Common myeloid progenitor, CD34-positive (primary cell): ENCODE results near the gene NEU2.

ENCODE experiments used
- CTCF ChIA-PET: fragments of 350-600 bp; sonication (Branson Sonifier 250); formaldehyde crosslinking; loops from one replicate; lab custom pipeline; 2021; ENCODE audit warnings: antibody characterized with exemption; lab: Charles Lee
- POLR2A ChIA-PET: fragments of 350-600 bp; sonication (Branson Sonifier 250); formaldehyde crosslinking; loops from one replicate; lab custom pipeline; 2021; ENCODE audit warnings: antibody characterized with exemption; lab: Charles Lee
- DNase-seq, 3 donors: peaks; one replicate each; pipeline versions ENCODE4 v3.0.0 to v3.0.0-alpha.2; 2013
- H3K27ac ChIP-seq, 2 experiments: 1 replicate in 1 of 2; 2 replicates in 1 of 2; pipeline ENCODE4 v1.7.0; 2013; ENCODE audit warnings: inconsistent platforms in 2 of 2, low read length in 2 of 2, mild to moderate bottlenecking in 2 of 2, low read depth in 1 of 2, moderate library complexity in 1 of 2; ENCODE audit not compliant: severe bottlenecking in 2 of 2, insufficient read depth in 1 of 2, poor library complexity in 1 of 2
- H3K27me3 ChIP-seq, 5 experiments: replicated peaks in 2 of 5; 1 replicate in 3 of 5; 2 replicates in 2 of 5; pipeline versions ENCODE4 v1.6.1 to v1.7.0; 2013; ENCODE audit warnings: low read length in 4 of 5, mild to moderate bottlenecking in 2 of 5, moderate library complexity in 2 of 5, inconsistent platforms in 1 of 5; ENCODE audit not compliant: insufficient read depth in 5 of 5, control insufficient read depth in 4 of 5
- H3K36me3 ChIP-seq, 4 experiments: 1 replicate in 2 of 4; 2 replicates in 2 of 4; pipeline versions ENCODE4 v1.6.1 to v1.7.0; 2013; ENCODE audit warnings: low read length in 3 of 4, control low read depth in 1 of 4, mild to moderate bottlenecking in 1 of 4; ENCODE audit not compliant: control insufficient read depth in 4 of 4, insufficient read depth in 4 of 4
- H3K4me1 ChIP-seq, 4 experiments: 1 replicate in 3 of 4; 2 replicates in 1 of 4; pipeline versions ENCODE4 v1.6.1 to v1.7.1; 2013; ENCODE audit warnings: low read length in 3 of 4, mild to moderate bottlenecking in 3 of 4, control low read depth in 1 of 4, inconsistent platforms in 1 of 4, moderate library complexity in 1 of 4; ENCODE audit not compliant: control insufficient read depth in 4 of 4, insufficient read depth in 4 of 4; ENCODE audit errors: control extremely low read depth in 1 of 4
- H3K4me3 ChIP-seq, 7 experiments: 1 replicate in 4 of 7; 2 replicates in 3 of 7; pipeline versions ENCODE4 v1.5.1 to v1.7.0; 2013; ENCODE audit warnings: mild to moderate bottlenecking in 7 of 7, low read length in 6 of 7, moderate library complexity in 6 of 7, inconsistent platforms in 2 of 7, low read depth in 2 of 7, control low read depth in 1 of 7; ENCODE audit not compliant: insufficient read depth in 4 of 7, control insufficient read depth in 1 of 7; ENCODE audit errors: extremely low read depth in 1 of 7
- H3K9me3 ChIP-seq, 5 experiments: 1 replicate in 4 of 5; 2 replicates in 1 of 5; pipeline versions ENCODE4 v1.6.1 to v1.7.1; 2013; ENCODE audit warnings: low read length in 4 of 5, mild to moderate bottlenecking in 2 of 5, inconsistent platforms in 1 of 5, low read depth in 1 of 5, moderate library complexity in 1 of 5; ENCODE audit not compliant: control insufficient read depth in 4 of 5, insufficient read depth in 2 of 5; ENCODE audit errors: control extremely low read depth in 1 of 5
- WGBS: methylation state at CpG from one replicate; pipeline ENCODE4 v1.1.5; 2013; ENCODE audit not compliant: insufficient coverage; 5-methylcytosine and 5-hydroxymethylcytosine counted together

The NEU2 gene

DNA sequence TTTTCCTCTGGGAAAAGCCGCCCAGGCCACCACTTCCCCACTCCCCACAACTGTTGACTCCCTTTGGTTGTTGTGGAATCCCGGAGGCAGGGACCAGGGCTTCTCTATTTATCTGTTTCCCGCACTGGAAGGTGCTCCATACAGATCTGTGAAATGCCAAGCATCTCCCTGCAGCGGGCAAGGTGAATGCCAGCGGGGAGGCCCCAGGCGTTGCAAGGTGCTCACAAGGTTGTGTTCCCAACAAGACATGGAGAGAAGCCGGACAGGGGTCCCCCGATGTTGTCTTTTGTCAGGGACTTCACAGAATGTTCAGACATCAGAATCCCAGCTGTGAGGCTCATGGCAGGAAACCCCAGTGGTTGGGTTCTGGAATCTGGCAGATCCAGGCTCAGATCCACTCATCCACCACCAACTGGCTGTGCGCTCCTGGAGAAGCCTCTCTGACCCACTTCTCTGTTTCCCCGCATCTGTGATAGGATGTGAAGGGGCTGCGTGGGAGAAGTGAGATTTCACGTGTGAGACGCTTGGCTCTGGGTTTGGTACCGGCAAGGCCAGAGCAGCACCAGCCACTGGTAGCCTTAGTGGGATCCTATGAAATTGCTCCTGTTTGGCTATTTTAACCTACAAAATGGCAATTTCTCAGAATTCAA is 8.6 kb upstream of the NEU2 start:
- no peak for DNase-seq
- H3K27me3 ChIP-seq: no peaks in the 10 kb centered on the region
- no peaks in the 10 kb centered on the region for H3K4me1 ChIP-seq
- H3K27ac ChIP-seq: no peak overlapping the region
- H3K4me3 ChIP-seq: no peak overlapping the region
- ChIA-PET CTCF (interaction anchor here (0.9 kb wide), 1 partner anchor 44 kb away, joined by 3 read pairs; no protein-coding TSS in a partner anchor), POLR2A (no interaction called here)
- H3K36me3 ChIP-seq: no peaks in the 10 kb centered on the region
- WGBS: 98% methylated on average over 14 of the region's 14 CpGs
- no peaks in the 10 kb centered on the region for H3K9me3 ChIP-seq

DNA sequence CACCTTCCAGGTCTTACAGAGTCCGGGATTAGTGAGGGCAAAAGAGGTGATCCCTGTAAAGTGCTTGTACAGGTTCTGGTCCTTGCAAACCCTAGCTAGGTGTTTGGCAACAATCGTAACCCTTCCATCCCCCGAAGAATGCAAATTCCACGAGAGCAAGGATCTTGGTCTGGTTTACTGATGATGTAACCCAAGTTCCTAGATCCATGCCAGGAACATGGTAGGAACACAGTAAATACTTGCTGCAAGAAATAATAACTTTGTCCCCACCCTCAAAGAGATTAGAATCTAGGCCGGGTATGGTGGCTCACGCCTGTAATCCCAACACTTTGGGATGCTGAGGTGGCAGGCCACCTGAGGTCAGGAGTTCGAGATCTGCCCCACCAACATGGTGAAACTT is 6.8 kb upstream of the NEU2 start:
- Histone ChIP-seq H3K4me3 (no peak overlapping the region), H3K27ac (no peak overlapping the region), H3K27me3 (no peaks in the 10 kb centered on the region), H3K36me3 (no peaks in the 10 kb centered on the region), H3K4me1 (no peaks in the 10 kb centered on the region), H3K9me3 (no peaks in the 10 kb centered on the region)
- 98% methylated on average over 6 of the region's 7 CpGs for WGBS
- POLR2A ChIA-PET: no interaction called here
- CTCF ChIA-PET: no interaction called here
- DNase-seq: no peak

DNA sequence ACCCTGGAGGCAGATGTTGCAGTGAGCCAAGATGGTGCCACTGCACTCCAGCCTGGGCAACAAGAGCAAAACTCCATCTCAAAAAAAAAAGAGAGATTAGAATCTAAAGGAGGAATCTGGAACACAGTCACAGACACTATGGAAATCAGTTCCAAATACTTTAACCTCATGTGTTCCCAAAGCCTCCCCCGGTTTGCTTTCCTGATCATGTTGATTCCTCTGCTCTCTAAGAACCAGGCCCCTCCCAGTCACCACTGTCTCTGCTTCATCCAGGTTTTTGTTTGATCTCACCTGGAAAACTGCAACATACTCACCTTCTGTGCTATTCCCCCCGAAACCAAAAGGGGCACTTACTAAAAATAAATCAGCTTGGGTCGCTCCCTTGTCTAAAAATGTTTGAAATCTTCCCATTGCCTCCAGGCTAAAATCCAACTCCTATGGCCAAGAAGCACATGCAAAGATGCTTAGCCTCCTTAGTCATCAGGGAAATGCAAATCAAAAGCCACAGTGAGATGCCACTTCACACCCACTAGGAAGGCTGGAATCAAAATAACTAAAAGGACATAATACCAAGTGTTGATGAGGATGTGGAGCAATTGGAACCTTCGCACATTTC is 6.2 kb upstream of the NEU2 start:
- CTCF ChIA-PET: no interaction called here
- H3K4me1 ChIP-seq: no peaks in the 10 kb centered on the region
- WGBS: 100% methylated on average over 3 of the region's 4 CpGs
- POLR2A ChIA-PET: no interaction called here
- H3K27ac ChIP-seq: no peak overlapping the region
- H3K9me3 ChIP-seq: no peaks in the 10 kb centered on the region
- no peaks in the 10 kb centered on the region for H3K27me3 ChIP-seq
- DNase-seq: no peak
- H3K36me3 ChIP-seq: no peaks in the 10 kb centered on the region
- no peak overlapping the region for H3K4me3 ChIP-seq

DNA sequence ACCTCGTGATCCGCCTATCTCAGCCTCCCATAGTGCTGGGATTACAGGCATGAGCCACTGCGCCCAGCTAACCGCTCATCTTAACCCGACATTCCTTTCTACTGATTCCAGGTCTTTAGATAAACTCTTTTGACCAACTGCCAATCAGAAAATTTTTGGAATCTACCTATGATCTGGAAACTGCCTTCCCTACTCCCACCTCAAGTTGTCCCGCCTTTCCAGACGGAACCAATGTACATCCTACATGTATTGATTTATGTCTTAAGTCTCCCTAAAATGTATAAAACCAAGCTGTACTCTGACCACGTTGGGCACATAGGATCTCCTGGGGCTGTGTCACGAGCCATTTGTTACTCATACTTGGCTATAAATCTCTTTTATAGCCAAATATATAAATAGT is 3.2 kb upstream of the NEU2 start:
- Histone ChIP-seq H3K27ac (no peak overlapping the region), H3K9me3 (no peaks in the 10 kb centered on the region), H3K4me1 (no peaks in the 10 kb centered on the region), H3K36me3 (no peaks in the 10 kb centered on the region), H3K27me3 (no peaks in the 10 kb centered on the region), H3K4me3 (no peak overlapping the region)
- DNase-seq: no peak
- WGBS: no CpG with 5 or more reads among the region's 9 CpGs
- ChIA-PET POLR2A (no interaction called here), CTCF (interaction anchor here (0.7 to 1.7 kb wide), 11 partner anchors 15 to 179 kb away, joined by 3 to 5 read pairs (median 3); partner anchors contain the start of gene INPP5D)

DNA sequence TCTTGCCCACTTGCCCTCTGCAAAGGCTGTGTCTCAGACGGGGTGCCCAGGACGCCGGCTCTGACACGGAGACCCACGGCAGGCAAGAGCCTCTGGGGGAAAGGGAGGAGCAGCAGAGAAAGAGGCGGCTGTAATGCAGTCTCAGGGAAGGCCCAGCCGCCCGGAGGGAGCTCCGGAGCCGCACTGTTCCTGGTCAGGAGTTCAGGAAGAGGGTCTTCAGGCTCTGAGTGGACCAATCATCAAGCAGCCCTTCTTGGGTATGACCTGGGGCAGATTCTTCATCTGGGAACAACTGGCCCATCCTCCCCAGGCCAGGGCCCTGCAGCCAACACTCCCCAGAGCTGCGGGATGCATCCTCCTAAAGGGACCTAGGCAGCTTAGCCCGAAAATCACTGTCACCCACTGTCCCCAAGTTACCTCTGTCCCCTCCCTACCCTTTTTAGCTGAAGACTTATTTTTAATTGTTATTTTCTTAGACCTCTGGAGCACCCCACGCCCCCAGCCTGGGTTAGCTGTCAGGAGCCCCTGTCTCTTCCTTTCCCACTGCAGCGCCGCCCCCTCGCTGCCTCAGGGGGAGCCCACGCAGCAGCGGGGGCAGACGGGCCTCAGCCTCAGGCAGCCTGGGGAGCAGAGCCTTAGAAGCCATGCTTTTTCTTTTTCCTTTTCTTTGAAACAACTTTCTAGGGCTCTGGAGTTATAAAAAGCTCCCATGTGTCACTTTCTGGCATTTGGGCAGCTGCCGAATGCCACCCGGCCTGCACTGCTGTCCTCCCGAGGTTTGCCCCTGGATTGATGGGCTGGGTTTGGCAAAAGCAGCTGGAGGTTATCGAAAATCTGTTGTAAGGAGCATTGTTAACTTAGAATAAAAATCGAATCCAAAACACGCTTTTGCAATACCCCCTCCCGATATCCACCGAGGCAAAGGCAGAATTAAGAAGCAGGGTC is 644 bp upstream of the NEU2 start:
- Histone ChIP-seq H3K27me3 (no peaks in the 10 kb centered on the region), H3K4me1 (no peaks in the 10 kb centered on the region), H3K36me3 (no peaks in the 10 kb centered on the region), H3K27ac (no peak overlapping the region), H3K4me3 (no peak overlapping the region), H3K9me3 (no peaks in the 10 kb centered on the region)
- ChIA-PET POLR2A (no interaction called here), CTCF (no interaction called here)
- WGBS: 94% methylated on average over 21 of the region's 27 CpGs
- no peak for DNase-seq

DNA sequence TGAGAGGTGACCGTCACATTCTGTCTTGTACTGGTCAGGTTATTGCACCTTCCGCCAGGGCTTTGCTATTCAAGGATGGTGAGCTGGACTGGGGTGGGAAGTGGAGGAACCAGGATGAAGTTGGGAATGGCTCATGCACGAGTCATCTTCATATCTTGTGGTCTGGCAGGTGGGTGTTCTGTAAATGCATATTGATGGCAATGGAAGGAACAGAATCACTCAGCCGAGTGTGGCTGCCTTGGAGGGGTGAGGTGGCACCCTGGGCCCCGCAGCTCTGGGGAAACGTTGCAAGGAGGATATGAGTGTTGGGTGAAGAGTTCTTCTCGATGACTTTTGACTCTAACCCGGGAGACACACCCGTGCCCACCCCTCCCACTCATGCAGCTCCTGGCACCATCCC is 1.2 kb downstream of the NEU2 start:
- no peaks in the 10 kb centered on the region for H3K27me3 ChIP-seq
- no peak overlapping the region for H3K4me3 ChIP-seq
- ChIA-PET POLR2A (no interaction called here), CTCF (interaction anchor here (1.1 to 1.7 kb wide), 3 partner anchors 8 to 180 kb away, joined by 3 to 6 read pairs (median 3); no protein-coding TSS in a partner anchor)
- 84% methylated on average over 3 of the region's 9 CpGs for WGBS
- no peaks in the 10 kb centered on the region for H3K9me3 ChIP-seq
- no peak overlapping the region for H3K27ac ChIP-seq
- DNase-seq: no peak
- H3K4me1 ChIP-seq: no peaks in the 10 kb centered on the region
- no peaks in the 10 kb centered on the region for H3K36me3 ChIP-seq
